Measurements from ENCODE around the gene TGFB2.

TGFB2 gene

DNA sequence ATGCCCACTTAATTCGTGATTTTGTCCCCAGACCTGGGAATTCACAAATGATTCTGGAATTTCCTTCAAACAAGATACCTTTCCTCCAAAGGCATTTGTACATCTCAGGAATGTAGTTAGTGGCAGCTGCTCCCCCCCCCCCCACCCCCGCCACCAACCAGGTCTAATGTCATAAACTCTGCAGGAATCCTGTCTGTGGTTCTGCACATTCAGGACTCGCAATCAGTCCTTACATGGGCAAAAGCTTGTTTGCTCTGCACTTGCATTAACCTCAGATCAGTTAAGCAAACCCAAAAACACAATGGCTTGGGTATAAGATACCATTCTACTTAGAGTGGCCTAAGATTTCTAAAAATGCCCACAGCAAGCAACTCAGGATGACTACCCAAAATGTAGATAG, 143.8 kb downstream of the TGFB2 start:
- no peaks in the 10 kb centered on the region for H4K20me1 ChIP-seq
- TF ChIP-seq Cebpa-rat (IDR thresholded peaks at IDR 0.05): no peak
- no peak overlapping the region for H3K27ac ChIP-seq

DNA sequence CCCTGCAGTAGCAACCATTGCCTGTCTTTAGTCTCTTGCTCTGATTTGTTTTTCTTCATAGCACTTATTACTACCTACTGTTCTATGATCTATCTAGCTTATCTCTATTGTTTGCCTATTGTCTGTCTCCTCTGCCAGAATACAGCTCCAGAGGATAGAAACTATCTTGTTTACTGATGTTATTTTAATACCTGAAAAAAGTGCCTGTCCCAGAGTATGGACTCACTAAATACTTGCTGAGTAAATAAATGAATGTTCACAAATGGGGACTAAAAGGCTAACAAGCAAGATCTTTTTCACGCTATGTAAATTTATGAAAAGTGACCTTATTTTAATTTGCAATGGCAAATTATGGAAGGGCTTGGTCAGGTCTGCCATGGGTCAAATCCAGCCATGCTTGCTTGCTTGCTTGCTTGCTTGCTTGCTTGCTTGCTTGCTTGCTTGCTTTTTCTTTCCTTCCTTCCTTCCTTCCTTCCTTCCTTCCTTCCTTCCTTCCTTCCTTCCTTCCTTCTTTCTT, 145.3 kb downstream of the TGFB2 start:
- H3K36me3 ChIP-seq: no peaks in the 10 kb centered on the region
- no peaks in the 10 kb centered on the region for H3K27me3 ChIP-seq
- H3K4me2 ChIP-seq: no peak overlapping the region
- no peaks in the 10 kb centered on the region for H3K9me3 ChIP-seq
- H3K4me1 ChIP-seq: no peaks in the 10 kb centered on the region
- no peak overlapping the region for H3K4me3 ChIP-seq
- H4K20me1 ChIP-seq: no peaks in the 10 kb centered on the region
- no peak overlapping the region for H3K9ac ChIP-seq
- no peak for TF ChIP-seq Cebpa-rat (IDR thresholded peaks at IDR 0.05)
- no peak overlapping the region for H3K27ac ChIP-seq

More for the DNA sequence above, 143.8 kb downstream of the TGFB2 start:
- H3K4me1 ChIP-seq: no peaks in the 10 kb centered on the region
- no peak overlapping the region for H3K9ac ChIP-seq
- no peaks in the 10 kb centered on the region for H3K36me3 ChIP-seq
- H3K4me2 ChIP-seq: no peak overlapping the region
- H3K4me3 ChIP-seq: no peak overlapping the region
- no peaks in the 10 kb centered on the region for H3K9me3 ChIP-seq
- no peaks in the 10 kb centered on the region for H3K27me3 ChIP-seq

DNA sequence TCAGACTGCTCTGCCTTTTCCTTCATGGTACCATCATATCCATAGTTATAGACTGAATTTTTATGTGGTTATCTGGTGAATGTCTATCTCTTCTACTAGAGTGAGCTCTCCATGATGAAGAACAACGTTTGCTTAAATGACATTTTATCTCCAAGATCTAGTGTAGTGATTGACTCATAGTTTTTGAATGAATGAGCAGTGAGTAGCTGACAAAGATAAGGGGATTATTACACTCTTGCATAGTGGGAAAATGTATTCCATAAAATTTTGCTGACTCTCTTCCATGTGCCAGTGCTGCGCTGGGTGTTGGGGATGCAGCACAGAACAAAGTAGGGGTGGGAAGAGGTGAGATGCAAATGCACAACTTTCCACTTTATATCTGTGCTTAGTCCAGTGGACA, 147.7 kb downstream of the TGFB2 start:
- no peak overlapping the region for H3K27ac ChIP-seq
- H3K4me1 ChIP-seq: no peaks in the 10 kb centered on the region
- H3K9me3 ChIP-seq: no peaks in the 10 kb centered on the region
- no peak for TF ChIP-seq Cebpa-rat (IDR thresholded peaks at IDR 0.05)
- H3K36me3 ChIP-seq: no peaks in the 10 kb centered on the region
- H3K4me3 ChIP-seq: no peak overlapping the region
- no peaks in the 10 kb centered on the region for H3K27me3 ChIP-seq
- no peaks in the 10 kb centered on the region for H4K20me1 ChIP-seq
- H3K4me2 ChIP-seq: no peak overlapping the region
- H3K9ac ChIP-seq: no peak overlapping the region

DNA sequence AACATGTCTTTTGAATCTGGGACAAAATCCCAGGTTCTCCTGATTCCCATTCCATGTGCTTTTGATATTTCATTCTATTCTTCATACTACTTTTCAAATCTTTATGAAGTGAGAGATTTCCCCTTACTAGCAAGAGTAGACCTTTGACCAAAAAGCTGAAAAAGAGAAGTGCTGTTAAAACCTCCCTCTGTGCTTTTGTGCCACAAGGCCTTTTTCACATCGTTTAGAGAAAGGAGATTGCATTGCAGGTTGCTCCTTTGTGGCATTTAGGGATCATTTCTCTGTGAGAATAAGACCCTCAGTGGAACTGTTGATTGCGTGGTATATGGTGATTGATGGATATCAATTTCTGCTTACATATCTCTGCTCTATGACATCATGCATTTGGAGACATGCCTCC, 148.8 kb downstream of the TGFB2 start:
- H3K27me3 ChIP-seq: no peaks in the 10 kb centered on the region
- H3K4me3 ChIP-seq: no peak overlapping the region
- H4K20me1 ChIP-seq: no peaks in the 10 kb centered on the region
- TF ChIP-seq Cebpa-rat (IDR thresholded peaks at IDR 0.05): no peak
- H3K9ac ChIP-seq: no peak overlapping the region
- no peak overlapping the region for H3K27ac ChIP-seq
- H3K9me3 ChIP-seq: no peaks in the 10 kb centered on the region
- no peak overlapping the region for H3K4me2 ChIP-seq
- no peaks in the 10 kb centered on the region for H3K4me1 ChIP-seq
- H3K36me3 ChIP-seq: no peaks in the 10 kb centered on the region

Measured in BLaER1 (cell line).